H1 (cell line): Measurements from ENCODE around the gene CCDC60.

Experiments used
- CTCF ChIP-seq, 3 experiments: IDR thresholded peaks; 1 replicate in 2 of 3; 2 replicates in 1 of 3; pipeline versions ENCODE4 v1.5.1 to v1.6.1; 2011; ENCODE audit warnings: low read length in 3 of 3, mild to moderate bottlenecking in 3 of 3, inconsistent platforms in 2 of 3, low read depth in 1 of 3, moderate library complexity in 1 of 3; ENCODE audit not compliant: insufficient read depth in 1 of 3; ENCODE audit errors: control extremely low read depth in 1 of 3
- EZH2 ChIP-seq: fragments of 200-600 bp; sonication (generic); IDR thresholded peaks from 2 replicates; pipeline ENCODE4 v1.7.1; 2012; ENCODE audit warnings: low read depth, mild to moderate bottlenecking, moderate library complexity, low read length, inconsistent platforms; ENCODE audit not compliant: severe bottlenecking
- JUN ChIP-seq: IDR thresholded peaks from 2 replicates; pipeline ENCODE4 v1.6.1; 2011; ENCODE audit warnings: low read depth, mild to moderate bottlenecking, improper control_type of control experiment, low read length
- MAX ChIP-seq: IDR thresholded peaks from 2 replicates; pipeline ENCODE4 v1.6.1; 2012; ENCODE audit warnings: inconsistent platforms
- RAD21 ChIP-seq, 2 experiments: IDR thresholded peaks in 1 of 2; conservative IDR thresholded peaks in 1 of 2; 2 replicates each; pipeline ENCODE4 v1.6.1; 2011; ENCODE audit warnings: low read depth in 2 of 2, low read length in 2 of 2, improper control_type of control experiment in 1 of 2, inconsistent platforms in 1 of 2, mild to moderate bottlenecking in 1 of 2, moderate library complexity in 1 of 2
- SP1 ChIP-seq: IDR thresholded peaks from 2 replicates; pipeline ENCODE4 v1.6.1; 2011; ENCODE audit warnings: low read depth, low read length
- TAF1 ChIP-seq: IDR thresholded peaks from 2 replicates; pipeline ENCODE4 v1.6.1; 2011; ENCODE audit warnings: mild to moderate bottlenecking, low read depth, low read length
- TEAD4 ChIP-seq: IDR thresholded peaks from 2 replicates; pipeline ENCODE4 v1.6.1; 2012; ENCODE audit warnings: low read depth, low read length, inconsistent platforms, mixed read lengths
- ZNF274 ChIP-seq: IDR thresholded peaks from 2 replicates; pipeline ENCODE4 v1.7.0; 2012; ENCODE audit warnings: low read length, borderline replicate concordance; ENCODE audit errors: extremely low read depth

- TF ChIP-seq TAF1, result no peak
- no peak for TF ChIP-seq CTCF (IDR thresholded peaks at IDR 0.05; ENCODE audit: control extremely low read depth in 1 of 3, insufficient read depth in 1 of 3, low read depth in 1 of 3, low read length in 3 of 3)
- no peak for TF ChIP-seq EZH2
- TF ChIP-seq MAX, result no peak
- no peak for TF ChIP-seq TEAD4
- TF ChIP-seq SP1, result no peak
- no peak for TF ChIP-seq ZNF274
- no peak for TF ChIP-seq JUN
- TF ChIP-seq RAD21 (IDR thresholded peaks at IDR 0.05 in 1 of 2, conservative IDR thresholded peaks at IDR 0.05 in 1 of 2; ENCODE audit: low read depth in 2 of 2, low read length in 2 of 2), result no peak
Observed at GRCh38 chr12:119573086-119573485, 238.6 kb downstream of the CCDC60 start.
